SK-N-SH (cell line): Measurements from ENCODE around the gene RCOR2. TPM values are rescaled to one million over a fixed set of nuclear protein-coding genes. Genes with fewer than 3 reads are reported as not detected.

Experiments
- CTCF ChIA-PET: fragments of 300-600, 350-600 bp; formaldehyde crosslinking; extraction: SDS; loops from one replicate; lab custom pipeline; 2021; lab: Yijun Ruan, JAX
- POLR2A ChIA-PET: fragments of 350-600 bp; sonication (Branson Sonifier 250); formaldehyde crosslinking; extraction: SDS; loops from one replicate; lab custom pipeline; 2020; ENCODE audit warnings: antibody characterized with exemption, inconsistent platforms; lab: Yijun Ruan, JAX
- DNase-seq: peaks from one replicate; pipeline ENCODE4 v3.0.0; 2012
- H2AFZ ChIP-seq: fragments of 200-600 bp; sonication (generic); 2 replicates; pipeline ENCODE4 v1.8.1; 2016; ENCODE audit warnings: antibody characterized with exemption, mild to moderate bottlenecking, low read depth
- H3F3A ChIP-seq: fragments of 200-600 bp; sonication (generic); replicated peaks from 2 replicates; pipeline ENCODE3; 2016; ENCODE audit warnings: antibody characterized with exemption, mild to moderate bottlenecking; ENCODE audit not compliant: insufficient read depth
- H3K27ac ChIP-seq, 2 experiments: fragments of 200-500 bp in 1 of 2; fragments of 200-600 bp in 1 of 2; sonication (Bioruptor generic) in 1 of 2; sonication (generic), shearing (Covaris generic) in 1 of 2; 2 replicates each; pipeline versions ENCODE4 v1.5.1 to v1.6.1; 2014 to 2016; ENCODE audit warnings: low read depth in 2 of 2, inconsistent platforms in 1 of 2, low read length in 1 of 2, mild to moderate bottlenecking in 1 of 2, mixed read lengths in 1 of 2
- H3K27me3 ChIP-seq: fragments of 200-600 bp; sonication (generic), shearing (Covaris generic); 2 replicates; pipeline ENCODE4 v1.6.1; 2016; ENCODE audit warnings: mixed run types; ENCODE audit not compliant: insufficient read depth
- H3K36me3 ChIP-seq, 2 experiments: fragments of 200-500 bp in 1 of 2; fragments of 200-600 bp in 1 of 2; sonication (Bioruptor generic) in 1 of 2; sonication (generic) in 1 of 2; replicated peaks in 1 of 2; 2 replicates each; pipeline versions ENCODE3 to v1.5.1; 2014 to 2016; ENCODE audit warnings: low read length in 1 of 2, mild to moderate bottlenecking in 1 of 2; ENCODE audit not compliant: insufficient read depth in 2 of 2, control insufficient read depth in 1 of 2
- H3K4me1 ChIP-seq, 2 experiments: fragments of 200-500 bp in 1 of 2; fragments of 200-600 bp in 1 of 2; sonication (Bioruptor generic) in 1 of 2; sonication (generic), shearing (Covaris generic) in 1 of 2; 2 replicates each; pipeline versions ENCODE4 v1.5.1 to v1.6.1; 2014 to 2016; ENCODE audit warnings: low read depth in 1 of 2, low read length in 1 of 2, mixed run types in 1 of 2; ENCODE audit not compliant: insufficient read depth in 2 of 2, control insufficient read depth in 1 of 2
- H3K4me2 ChIP-seq: fragments of 200-600 bp; sonication (generic), shearing (Covaris generic); 2 replicates; pipeline ENCODE4 v1.6.1; 2017; ENCODE audit warnings: mixed run types
- H3K4me3 ChIP-seq, 2 experiments: fragments of 200-500 bp in 1 of 2; fragments of 200-600 bp in 1 of 2; sonication (Bioruptor generic) in 1 of 2; sonication (generic), shearing (Covaris generic) in 1 of 2; 2 replicates each; pipeline versions ENCODE4 v1.5.1 to v1.8.1; 2014 to 2016; ENCODE audit warnings: low read depth in 2 of 2, inconsistent platforms in 1 of 2, low read length in 1 of 2, mild to moderate bottlenecking in 1 of 2, mixed read lengths in 1 of 2, moderate library complexity in 1 of 2
- H3K79me2 ChIP-seq: fragments of 200-600 bp; sonication (generic); 2 replicates; pipeline ENCODE4 v1.8.1; 2017; ENCODE audit warnings: mild to moderate bottlenecking; ENCODE audit not compliant: insufficient read depth
- H3K9ac ChIP-seq: fragments of 200-600 bp; sonication (generic); 2 replicates; pipeline ENCODE4 v1.6.1; 2017; ENCODE audit warnings: mixed run types
- H3K9me2 ChIP-seq: fragments of 200-600 bp; sonication (generic); 2 replicates; pipeline ENCODE4 v1.6.1; 2017; ENCODE audit warnings: mixed run types
- H3K9me3 ChIP-seq: fragments of 200-600 bp; sonication (generic); 2 replicates; pipeline ENCODE4 v1.6.1; 2017; ENCODE audit warnings: mixed run types, mild to moderate bottlenecking, moderate library complexity
- H4K20me1 ChIP-seq: fragments of 200-600 bp; sonication (generic); 2 replicates; pipeline ENCODE4 v1.6.1; 2017; ENCODE audit warnings: mild to moderate bottlenecking, mixed run types; ENCODE audit not compliant: insufficient read depth
- FOXJ3 ChIP-seq: sonication (generic); formaldehyde crosslinking; IDR thresholded peaks from 2 replicates; pipeline ENCODE4 v1.5.1; 2020; ENCODE audit warnings: mild to moderate bottlenecking, missing genetic modification reagents
- FOXM1 ChIP-seq: IDR thresholded peaks from 2 replicates; pipeline ENCODE4 v1.4.0; 2012; ENCODE audit warnings: low read depth, mild to moderate bottlenecking
- GATA2 ChIP-seq: sonication (generic); formaldehyde crosslinking; IDR thresholded peaks from 2 replicates; pipeline ENCODE4 v1.5.0; 2020; ENCODE audit warnings: mild to moderate bottlenecking, missing genetic modification reagents
- MXI1 ChIP-seq: IDR thresholded peaks from 2 replicates; pipeline ENCODE4 v1.6.1; 2012; ENCODE audit warnings: mild to moderate bottlenecking, low read depth, low read length, improper control_type of control experiment
- NFIC ChIP-seq: IDR thresholded peaks from 2 replicates; pipeline ENCODE4 v1.4.0; 2012; ENCODE audit warnings: borderline replicate concordance
- PBX3 ChIP-seq: IDR thresholded peaks from 2 replicates; pipeline ENCODE4; 2012
- RAD21 ChIP-seq: IDR thresholded peaks from 2 replicates; pipeline ENCODE4 v1.6.1; 2012; ENCODE audit warnings: mild to moderate bottlenecking, low read length
- RCOR1 ChIP-seq: fragments of 150-350 bp; IDR thresholded peaks from 2 replicates; pipeline ENCODE4 v1.6.1; 2017; ENCODE audit warnings: antibody characterized with exemption, low read length
- REST ChIP-seq: IDR thresholded peaks from 2 replicates; pipeline ENCODE4 v1.6.1; 2012; ENCODE audit warnings: mild to moderate bottlenecking, low read depth, low read length, moderate library complexity
- SMC3 ChIP-seq: IDR thresholded peaks from 2 replicates; pipeline ENCODE4 v1.6.1; 2012; ENCODE audit warnings: low read depth, low read length, improper control_type of control experiment
- TAF1 ChIP-seq: IDR thresholded peaks from 2 replicates; pipeline ENCODE4 v1.6.1; 2012; ENCODE audit warnings: low read depth, mild to moderate bottlenecking, low read length, moderate library complexity, borderline replicate concordance
- TCF12 ChIP-seq: IDR thresholded peaks from 2 replicates; pipeline ENCODE4 v1.4.0; 2012
- USF1 ChIP-seq: IDR thresholded peaks from 2 replicates; pipeline ENCODE4 v1.4.0; 2012; ENCODE audit warnings: low read depth, borderline replicate concordance
- WGBS: methylation state at CpG from one replicate; pipeline ENCODE4 v1.1.6; 2017; ENCODE audit warnings: low lambda C conversion rate; 5-methylcytosine and 5-hydroxymethylcytosine counted together
- polyA plus RNA-seq, 3 experiments: library from polyadenylated mRNA; depleted of rRNA; stranded (reverse); fragments of >200 nt; gene quantifications; 2 replicates each; pipeline ENCODE4 v1.2.3, GENCODE V29; 2012

The RCOR2 gene
- polyA plus RNA-seq, 1 of the 3 experiments (the other 2 are of a cell fraction): 1.1 TPM

- TF ChIP-seq USF1 (no peak), TCF12 (no peak), RCOR1 (no peak), MXI1 (no peak), TAF1 (no peak), FOXM1 (no peak), FOXJ3 (CRISPR knock-in tag) (no peak), RAD21 (no peak), PBX3 (no peak), SMC3 (no peak)
- TF ChIP-seq, all 33 proteins: peak for 0
Observed at GRCh38 chr11:63907808-63908530, 9.0 kb downstream of the RCOR2 start (continued).

GRCh38 chr11:63907063-63907462 is 9.9 kb downstream of the RCOR2 start:
- Histone ChIP-seq H3F3A (no peaks in the 10 kb centered on the region), H3K9me2 (no peaks in the 10 kb centered on the region), H3K9me3 (no peaks in the 10 kb centered on the region), H3K4me2 (no peak overlapping the region), H3K27me3 (no peaks in the 10 kb centered on the region), H2AFZ (no peak overlapping the region), H3K36me3 (peaks cover 0 to 60% of the 10 kb centered on the region in 2 experiments), H3K4me1 (peaks cover 0 to 26% of the 10 kb centered on the region in 2 experiments; a peak in 1 of 4 replicates), H3K4me3 (no peak overlapping the region), H3K79me2 (no peaks in the 10 kb centered on the region), H4K20me1 (no peaks in the 10 kb centered on the region), H3K9ac (no peak overlapping the region), H3K27ac (no peak overlapping the region; a peak in 1 of 4 replicates)
- TF ChIP-seq NFIC (no peak), REST (no peak), GATA2 (no peak), USF1 (no peak)
- POLR2A ChIA-PET: no interaction called here
- DNase-seq: peak; percentile 41
- CTCF ChIA-PET: interaction anchor here (0.9 to 3.1 kb wide), 20 partner anchors 9 to 90 kb away, joined by 3 to 34 read pairs (median 4); partner anchors contain the start of genes MARK2 and RCOR2
- 81% methylated on average over 6 of the region's 6 CpGs for WGBS
